C4-2B (cell line): ENCODE results near the gene ANKRD34A.

Experiments
- H3K27ac ChIP-seq: fragments of 450-650 bp; 2 replicates; pipeline ENCODE4 v1.5.1; 2017
- CTCF ChIP-seq: fragments of 450-650 bp; conservative IDR thresholded peaks from 2 replicates; pipeline ENCODE4 v1.5.1; 2017; ENCODE audit warnings: mild to moderate bottlenecking
- ZFX ChIP-seq: fragments of 450-650 bp; IDR thresholded peaks from 2 replicates; pipeline ENCODE4 v1.6.1; 2017

The ANKRD34A gene

GRCh38 chr1:145982010-145982723 is 17.8 kb upstream of the ANKRD34A start:
- TF ChIP-seq CTCF: no peak
- TF ChIP-seq ZFX: no peak
- no peak overlapping the region for H3K27ac ChIP-seq

GRCh38 chr1:145980457-145980994 is 16.2 kb upstream of the ANKRD34A start:
- peak overlapping the region; percentile 84; the same call in 1 of the 2 replicates for H3K27ac ChIP-seq
- TF ChIP-seq ZFX (no peak), CTCF (no peak)

- peak overlapping the region; percentile 84 for H3K27ac ChIP-seq
- TF ChIP-seq ZFX: no peak
- no peak for TF ChIP-seq CTCF
Observed at GRCh38 chr1:145979746-145980456, 15.5 kb upstream of the ANKRD34A start.

GRCh38 chr1:145978854-145979745 is 14.7 kb upstream of the ANKRD34A start:
- no peak for TF ChIP-seq ZFX
- TF ChIP-seq CTCF: no peak
- H3K27ac ChIP-seq: peak overlapping the region; percentile 84

GRCh38 chr1:145978471-145978853 is 14.1 kb upstream of the ANKRD34A start:
- TF ChIP-seq CTCF: no peak
- no peak for TF ChIP-seq ZFX
- peak overlapping the region; percentile 84 for H3K27ac ChIP-seq

GRCh38 chr1:145977486-145978470 is 13.4 kb upstream of the ANKRD34A start:
- H3K27ac ChIP-seq: no peak overlapping the region; the same call in 1 of the 2 replicates
- TF ChIP-seq ZFX: no peak
- TF ChIP-seq CTCF: peak; percentile 90
